Gastroesophageal sphincter (tissue), 3 donors: ENCODE results near the gene GNAI3.

Experiments
- EP300 ChIP-seq: sonication (generic); formaldehyde crosslinking; IDR thresholded peaks from one replicate; pipeline ENCODE4 v1.6.1; 2017; ENCODE audit warnings: antibody characterized with exemption, mild to moderate bottlenecking
- POLR2AphosphoS5 ChIP-seq: sonication (generic); formaldehyde crosslinking; IDR thresholded peaks from one replicate; pipeline ENCODE4 v1.6.1; 2017; ENCODE audit warnings: antibody characterized with exemption
- TF ChIP-seq, protein P1 (sequence below), 4 experiments: fragments of 200-600 bp in 2 of 4; fragments of 450-650 bp in 2 of 4; sonication (generic) in 1 of 4; IDR thresholded peaks; one replicate each; pipeline ENCODE4 v1.5.1; 2017 to 2019; ENCODE audit warnings: antibody characterized with exemption in 4 of 4, mild to moderate bottlenecking in 2 of 4, moderate library complexity in 2 of 4

DNA sequence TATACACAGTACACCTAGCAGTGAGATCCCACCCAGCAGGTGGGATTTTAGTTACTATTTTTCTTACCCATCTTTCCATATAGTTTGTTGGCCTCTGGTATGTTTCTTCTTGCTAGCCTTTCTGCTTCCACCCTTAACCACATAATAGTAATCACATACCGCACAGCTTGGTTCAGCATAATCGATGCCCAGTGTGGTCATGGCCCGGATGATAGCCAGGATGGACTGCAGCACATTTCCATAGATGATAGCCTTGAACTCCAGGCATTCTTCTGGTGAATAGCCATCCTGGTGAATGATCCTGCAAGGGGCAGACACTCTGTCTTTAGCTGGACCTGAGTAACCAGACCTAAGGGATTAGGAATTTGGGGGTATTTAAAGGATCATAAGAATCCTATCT lies 61.5 kb downstream of the GNAI3 start:
- TF ChIP-seq, protein P1, sequence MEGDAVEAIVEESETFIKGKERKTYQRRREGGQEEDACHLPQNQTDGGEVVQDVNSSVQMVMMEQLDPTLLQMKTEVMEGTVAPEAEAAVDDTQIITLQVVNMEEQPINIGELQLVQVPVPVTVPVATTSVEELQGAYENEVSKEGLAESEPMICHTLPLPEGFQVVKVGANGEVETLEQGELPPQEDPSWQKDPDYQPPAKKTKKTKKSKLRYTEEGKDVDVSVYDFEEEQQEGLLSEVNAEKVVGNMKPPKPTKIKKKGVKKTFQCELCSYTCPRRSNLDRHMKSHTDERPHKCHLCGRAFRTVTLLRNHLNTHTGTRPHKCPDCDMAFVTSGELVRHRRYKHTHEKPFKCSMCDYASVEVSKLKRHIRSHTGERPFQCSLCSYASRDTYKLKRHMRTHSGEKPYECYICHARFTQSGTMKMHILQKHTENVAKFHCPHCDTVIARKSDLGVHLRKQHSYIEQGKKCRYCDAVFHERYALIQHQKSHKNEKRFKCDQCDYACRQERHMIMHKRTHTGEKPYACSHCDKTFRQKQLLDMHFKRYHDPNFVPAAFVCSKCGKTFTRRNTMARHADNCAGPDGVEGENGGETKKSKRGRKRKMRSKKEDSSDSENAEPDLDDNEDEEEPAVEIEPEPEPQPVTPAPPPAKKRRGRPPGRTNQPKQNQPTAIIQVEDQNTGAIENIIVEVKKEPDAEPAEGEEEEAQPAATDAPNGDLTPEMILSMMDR (IDR thresholded peaks at IDR 0.05) = no peak
- TF ChIP-seq POLR2AphosphoS5 = no peak
- no peak for TF ChIP-seq EP300
